SK-N-MC (cell line): ENCODE results near the gene CUTC.

Experiments used
- EZH2 ChIP-seq: fragments of 200-600 bp; sonication (generic); IDR thresholded peaks from one replicate; pipeline ENCODE4 v1.6.1; 2017; ENCODE audit warnings: antibody characterized with exemption
- POLR2AphosphoS5 ChIP-seq: IDR thresholded peaks from 2 replicates; pipeline ENCODE4 v1.6.1; 2012; ENCODE audit warnings: mild to moderate bottlenecking, low read depth, low read length, borderline replicate concordance

DNA sequence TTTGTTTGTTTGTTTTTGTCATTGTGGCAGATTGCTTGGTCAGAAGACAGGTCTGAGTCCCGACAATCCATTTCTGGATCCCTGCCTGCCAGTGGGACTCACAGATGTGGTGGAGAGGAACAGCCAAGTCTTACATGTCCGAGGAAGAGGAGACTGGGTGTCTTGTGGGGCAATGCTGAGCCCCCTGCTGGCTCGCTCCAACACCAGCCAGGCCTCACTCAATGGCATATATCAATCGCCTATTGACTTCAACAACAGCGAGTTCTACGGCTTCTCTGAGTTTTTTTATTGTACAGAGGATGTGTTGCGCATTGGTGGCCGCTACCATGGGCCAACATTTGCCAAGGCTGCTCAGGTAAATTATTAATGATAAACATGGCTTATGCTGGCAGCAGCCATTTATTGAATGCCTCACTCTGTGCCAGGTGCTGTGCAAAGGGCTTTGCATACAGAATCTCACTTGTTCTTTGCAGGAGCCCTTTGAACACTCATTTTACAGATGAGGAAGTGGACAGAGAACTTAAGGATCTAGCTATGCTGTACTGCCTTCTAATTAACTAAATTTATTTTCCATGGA is 33.4 kb upstream of the CUTC start:
- TF ChIP-seq EZH2 (no peak), POLR2AphosphoS5 (no peak)
